Endothelial cell of umbilical vein (primary cell): ENCODE measurements around the gene GRAMD1B. TPM values are rescaled to one million over a fixed set of nuclear protein-coding genes. Genes with fewer than 3 reads are reported as not detected.

Experiments
- BruUV-seq: library from RNA; stranded (reverse); fragments of 400-500 nt; replicated peaks from 2 replicates; lab custom pipeline; 2021; lab: Mats Ljungman, UMichigan
- CTCF ChIA-PET: fragments of 300-600, 350-600 bp; sonication (Branson Sonifier 250); formaldehyde crosslinking; loops from one replicate; lab custom pipeline; 2021; ENCODE audit warnings: antibody characterized with exemption, inconsistent platforms; lab: Charles Lee
- POLR2A ChIA-PET: fragments of 300-600, 350-600 bp; sonication (Branson Sonifier 250); formaldehyde crosslinking; loops from one replicate; lab custom pipeline; 2021; ENCODE audit warnings: antibody characterized with exemption, inconsistent platforms; lab: Charles Lee
- DNase-seq: peaks from one replicate; pipeline ENCODE4 v3.0.0-alpha.2; 2011; ENCODE audit warnings: low read depth, low spot score
- FAIRE-seq: peaks from 2 replicates; lab custom pipeline; 2011; peaks lifted over from hg19 to GRCh38; lab: Jason Lieb, UNC
- H2AFZ ChIP-seq: 2 replicates; pipeline ENCODE4 v1.6.0; 2012; ENCODE audit warnings: low read depth, low read length, control low read depth, inconsistent platforms
- H3K27ac ChIP-seq: 2 replicates; pipeline ENCODE4 v1.5.1; 2011; ENCODE audit warnings: low read depth, mild to moderate bottlenecking, control low read depth, low read length, moderate library complexity; ENCODE audit not compliant: insufficient read depth
- H3K27me3 ChIP-seq, 2 experiments: 2 replicates each; pipeline versions ENCODE4 v1.6.0 to v1.6.1; 2011; ENCODE audit warnings: low read length in 2 of 2, mixed read lengths in 1 of 2; ENCODE audit not compliant: control insufficient read depth in 2 of 2, insufficient read depth in 2 of 2
- H3K36me3 ChIP-seq, 2 experiments: 2 replicates in 1 of 2; 3 replicates in 1 of 2; pipeline ENCODE4 v1.5.1; 2011; ENCODE audit warnings: low read length in 2 of 2, mild to moderate bottlenecking in 1 of 2, moderate library complexity in 1 of 2; ENCODE audit not compliant: control insufficient read depth in 2 of 2, insufficient read depth in 2 of 2; ENCODE audit errors: extremely low read depth in 1 of 2
- H3K4me1 ChIP-seq: 3 replicates; pipeline ENCODE4 v1.5.1; 2011; ENCODE audit warnings: mild to moderate bottlenecking, low read length; ENCODE audit not compliant: control insufficient read depth, insufficient read depth; ENCODE audit errors: extremely low read depth
- H3K4me2 ChIP-seq: 2 replicates; pipeline ENCODE4 v1.6.1; 2011; ENCODE audit warnings: low read length, control low read depth, mixed read lengths; ENCODE audit not compliant: insufficient read depth
- H3K4me3 ChIP-seq, 3 experiments: fragments of 200-600 bp in 1 of 3; sonication (generic), shearing (Covaris generic) in 1 of 3; replicated peaks in 1 of 3; 2 replicates each; pipeline ENCODE4 v1.5.1; 2011 to 2016; ENCODE audit warnings: control low read depth in 3 of 3, low read length in 3 of 3, mild to moderate bottlenecking in 2 of 3, inconsistent platforms in 1 of 3, low read depth in 1 of 3, moderate library complexity in 1 of 3; ENCODE audit not compliant: insufficient read depth in 1 of 3
- H3K79me2 ChIP-seq: 2 replicates; pipeline ENCODE4 v1.6.0; 2012; ENCODE audit warnings: low read length, inconsistent platforms; ENCODE audit not compliant: control insufficient read depth, insufficient read depth
- H3K9ac ChIP-seq: replicated peaks from 2 replicates; pipeline ENCODE3; 2011; ENCODE audit warnings: low read length, control low read depth; ENCODE audit not compliant: insufficient read depth; ENCODE audit errors: extremely low read depth
- H3K9me1 ChIP-seq: replicated peaks from 3 replicates; pipeline ENCODE4 v1.6.0; 2011; ENCODE audit warnings: mild to moderate bottlenecking, low read length; ENCODE audit not compliant: control insufficient read depth, insufficient read depth; ENCODE audit errors: extremely low read depth
- H3K9me3 ChIP-seq: replicated peaks from 2 replicates; pipeline ENCODE4 v1.5.1; 2012; ENCODE audit warnings: low read length, inconsistent platforms; ENCODE audit not compliant: control insufficient read depth, insufficient read depth
- H4K20me1 ChIP-seq: replicated peaks from 2 replicates; pipeline ENCODE3; 2011; ENCODE audit warnings: mild to moderate bottlenecking, low read length; ENCODE audit not compliant: control insufficient read depth, insufficient read depth; ENCODE audit errors: extremely low read depth
- EZH2 ChIP-seq: IDR thresholded peaks from 2 replicates; pipeline ENCODE4 v1.6.1; 2012; ENCODE audit warnings: borderline replicate concordance, low read depth, mild to moderate bottlenecking, moderate library complexity, low read length, inconsistent platforms; ENCODE audit not compliant: severe bottlenecking
- FOS ChIP-seq: IDR thresholded peaks from 2 replicates; pipeline ENCODE4 v1.6.1; 2011; ENCODE audit warnings: mild to moderate bottlenecking, low read length, moderate library complexity, borderline replicate concordance; ENCODE audit not compliant: insufficient read depth
- GATA2 ChIP-seq: IDR thresholded peaks from 2 replicates; pipeline ENCODE4 v1.7.0; 2011; ENCODE audit warnings: low read depth, mild to moderate bottlenecking, moderate library complexity, mixed read lengths, low read length; ENCODE audit not compliant: insufficient read length, insufficient read depth
- JUN ChIP-seq: IDR thresholded peaks from 2 replicates; pipeline ENCODE4 v1.6.1; 2011; ENCODE audit warnings: borderline replicate concordance, low read depth; ENCODE audit not compliant: insufficient read length, insufficient read depth
- MYC ChIP-seq: IDR thresholded peaks from one replicate; pipeline ENCODE4 v1.6.1; 2011; ENCODE audit warnings: mild to moderate bottlenecking, low read depth, low read length
- POLR2A ChIP-seq: IDR thresholded peaks from 2 replicates; pipeline ENCODE4 v1.6.1; 2012; ENCODE audit warnings: low read depth, mild to moderate bottlenecking, control low read depth, low read length
- POLR2AphosphoS5 ChIP-seq: IDR thresholded peaks from 2 replicates; pipeline ENCODE4 v1.6.1; 2012; ENCODE audit warnings: low read depth, mild to moderate bottlenecking, control low read depth, low read length, moderate library complexity; ENCODE audit not compliant: insufficient read depth
- dilution Hi-C: fragments of 300-500 bp; cut with MboI; formaldehyde crosslinking; loops from one replicate; pipeline ENCODE4 v1.15.0; 2019; ENCODE audit warnings: low sequenced_read_pairs; ENCODE audit not compliant: extremely low pct_ligation_motif_present
- intact Hi-C: fragments of 100-400 bp; cut with micrococcal nuclease; formaldehyde crosslinking; loops from one replicate; pipeline ENCODE4 v1.10.0; 2022
- polyA plus RNA-seq, 4 experiments: library from polyadenylated mRNA; depleted of rRNA in 3 of 4; stranded (reverse) in 3 of 4; unstranded in 1 of 4; fragments of >200 nt; gene quantifications; 2 replicates each; pipeline versions ENCODE4 v1.2.1 to v1.2.3, GENCODE V29; 2011 to 2012; ENCODE audit warnings: missing spikeins in 1 of 4
- total RNA-seq: library from RNA; stranded (reverse); gene quantifications from 2 replicates; pipeline ENCODE4 v1.2.3, GENCODE V29; 2021
- TF ChIP-seq, protein P1 (sequence below), 2 donors: IDR thresholded peaks; 1 replicate in 1 of 2; 2 replicates in 1 of 2; pipeline ENCODE4 v1.5.1; 2011; ENCODE audit warnings: low read length in 2 of 2, mild to moderate bottlenecking in 2 of 2, moderate library complexity in 2 of 2, control low read depth in 1 of 2, inconsistent platforms in 1 of 2, low read depth in 1 of 2; ENCODE audit not compliant: insufficient read depth in 1 of 2; ENCODE audit errors: extremely low read depth in 1 of 2
- TF ChIP-seq, protein P2 (sequence below): IDR thresholded peaks from 2 replicates; pipeline ENCODE4 v1.6.1; 2011; ENCODE audit not compliant: insufficient read depth, insufficient read length

Gene GRAMD1B
- total and polyA plus RNA-seq, 2 donors (not counting 3 experiments of a cell fraction or from before 2014, with no cell fraction given) = 5.1 to 11.1 TPM

DNA sequence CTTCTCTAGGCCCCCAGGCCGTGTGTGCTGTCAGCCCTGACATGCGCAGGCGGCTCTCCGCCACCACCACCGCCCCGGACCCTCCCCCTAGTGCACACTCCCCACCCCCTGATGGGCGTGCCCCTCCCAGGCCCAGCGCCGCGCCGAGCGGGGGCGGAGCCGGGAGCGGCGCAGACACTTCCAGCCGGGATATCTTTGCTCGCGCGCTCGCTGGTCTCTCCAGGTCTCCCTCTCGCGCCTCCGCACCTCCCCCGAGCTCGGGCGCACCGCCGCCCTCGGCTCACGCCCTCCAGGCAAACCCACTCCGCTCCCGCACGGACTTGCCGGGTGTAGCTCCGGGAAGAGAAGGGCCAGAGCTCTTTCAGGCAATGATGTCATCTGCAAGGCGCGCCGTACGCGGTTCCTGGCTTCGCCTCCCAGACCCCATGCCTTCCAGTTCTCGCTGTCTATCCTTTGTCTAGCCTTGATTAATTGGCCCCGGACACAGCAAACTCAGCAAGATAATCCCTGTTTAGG, 224.6 kb downstream of the GRAMD1B start, which contains the start of gene SCN3B:
TSS of gene SCN3B (minus strand) at position 59 of the 516 bp plus-strand sequence. CDS start 823 bp downstream, outside the sequence.
- Histone ChIP-seq H3K4me2 (peak within 1 kb of the TSS; percentile 84), H3K9me1 (no peaks in the 10 kb centered on the region), H3K27ac (no peak within 1 kb of the TSS), H3K4me1 (peaks cover 6% of the 10 kb centered on the region), H3K27me3 (peaks cover 12 to 16% of the 10 kb centered on the region in 2 experiments), H3K9ac (peak within 1 kb of the TSS; percentile 59), H3K4me3 (peak within 1 kb of the TSS; percentile 58 to 67 (median 59)), H4K20me1 (no peaks in the 10 kb centered on the region), H2AFZ (peak within 1 kb of the TSS; percentile 86), H3K36me3 (no peaks in the 10 kb centered on the region), H3K79me2 (no peaks in the 10 kb centered on the region), H3K9me3 (no peaks in the 10 kb centered on the region)
- peak; percentile 84 for DNase-seq
- intact Hi-C loops = loop anchor here (1.0 kb wide), 2 partner anchors 25 to 64 kb away; no protein-coding TSS in a partner anchor
- peak; percentile 89 for FAIRE-seq
- TSS peak; percentile 74 for BruUV-seq
- ChIA-PET POLR2A (no interaction called here), CTCF (interaction anchor here (1.3 to 6.3 kb wide), 7 partner anchors 12 to 74 kb away, joined by 3 to 41 read pairs (median 7); no protein-coding TSS in a partner anchor)
- TF ChIP-seq MYC = no peak
- TF ChIP-seq JUN = peak; percentile 34
- dilution Hi-C loops = no loop called here

DNA sequence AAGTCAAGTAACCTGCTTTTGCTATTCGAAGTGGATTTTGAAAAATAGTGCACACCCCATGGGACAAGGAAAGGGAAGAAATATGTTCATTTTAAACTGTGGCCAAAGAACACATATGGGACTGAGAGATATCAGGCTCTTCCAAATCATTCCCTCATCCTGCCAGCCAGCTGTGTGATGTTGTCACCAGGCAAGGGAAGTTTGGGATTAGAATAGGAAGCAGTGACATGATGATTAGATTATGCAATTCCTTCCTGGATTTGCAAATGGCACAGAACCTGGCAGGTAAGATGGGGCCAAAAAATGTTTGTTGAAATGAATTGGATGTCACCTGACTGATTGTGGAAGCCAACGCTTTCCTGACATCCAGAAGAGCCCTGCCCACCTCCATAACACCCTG, 229.2 kb downstream of the GRAMD1B start:
- Histone ChIP-seq H3K79me2 (no peaks in the 10 kb centered on the region), H3K9ac (no peak overlapping the region), H3K9me3 (no peaks in the 10 kb centered on the region), H3K4me3 (no peak overlapping the region), H2AFZ (no peak overlapping the region), H4K20me1 (no peaks in the 10 kb centered on the region), H3K9me1 (no peaks in the 10 kb centered on the region), H3K27ac (no peak overlapping the region), H3K36me3 (no peaks in the 10 kb centered on the region), H3K4me1 (peaks cover 6% of the 10 kb centered on the region), H3K27me3 (no peaks in the 10 kb centered on the region), H3K4me2 (no peak overlapping the region)
- TF ChIP-seq POLR2AphosphoS5 (no peak), JUN (no peak), EZH2 (no peak), POLR2A (no peak), MYC (no peak), GATA2 (no peak), FOS (no peak)
- TF ChIP-seq, protein P1, sequence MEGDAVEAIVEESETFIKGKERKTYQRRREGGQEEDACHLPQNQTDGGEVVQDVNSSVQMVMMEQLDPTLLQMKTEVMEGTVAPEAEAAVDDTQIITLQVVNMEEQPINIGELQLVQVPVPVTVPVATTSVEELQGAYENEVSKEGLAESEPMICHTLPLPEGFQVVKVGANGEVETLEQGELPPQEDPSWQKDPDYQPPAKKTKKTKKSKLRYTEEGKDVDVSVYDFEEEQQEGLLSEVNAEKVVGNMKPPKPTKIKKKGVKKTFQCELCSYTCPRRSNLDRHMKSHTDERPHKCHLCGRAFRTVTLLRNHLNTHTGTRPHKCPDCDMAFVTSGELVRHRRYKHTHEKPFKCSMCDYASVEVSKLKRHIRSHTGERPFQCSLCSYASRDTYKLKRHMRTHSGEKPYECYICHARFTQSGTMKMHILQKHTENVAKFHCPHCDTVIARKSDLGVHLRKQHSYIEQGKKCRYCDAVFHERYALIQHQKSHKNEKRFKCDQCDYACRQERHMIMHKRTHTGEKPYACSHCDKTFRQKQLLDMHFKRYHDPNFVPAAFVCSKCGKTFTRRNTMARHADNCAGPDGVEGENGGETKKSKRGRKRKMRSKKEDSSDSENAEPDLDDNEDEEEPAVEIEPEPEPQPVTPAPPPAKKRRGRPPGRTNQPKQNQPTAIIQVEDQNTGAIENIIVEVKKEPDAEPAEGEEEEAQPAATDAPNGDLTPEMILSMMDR (IDR thresholded peaks at IDR 0.05; ENCODE audit: extremely low read depth in 1 of 2, insufficient read depth in 1 of 2, low read depth in 1 of 2, low read length in 2 of 2) = no peak
- TF ChIP-seq, protein P2, sequence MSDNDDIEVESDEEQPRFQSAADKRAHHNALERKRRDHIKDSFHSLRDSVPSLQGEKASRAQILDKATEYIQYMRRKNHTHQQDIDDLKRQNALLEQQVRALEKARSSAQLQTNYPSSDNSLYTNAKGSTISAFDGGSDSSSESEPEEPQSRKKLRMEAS = no peak
- no TSS peak for BruUV-seq
- dilution Hi-C loops (no loop called here), intact Hi-C loops (no loop called here)
- DNase-seq = no peak
- POLR2A ChIA-PET = no interaction called here
- CTCF ChIA-PET = no interaction called here
- FAIRE-seq = no peak
